ENCODE results near the gene IGSF10. TPM values are rescaled to one million over a fixed set of nuclear protein-coding genes. Genes with fewer than 3 reads are reported as not detected.

Gene IGSF10
- total and polyA plus RNA-seq, 2 of the 13 experiments (the other 11 are each of a cell fraction or from before 2014, with no cell fraction given), result 0.16 TPM; not detected in 1

DNA sequence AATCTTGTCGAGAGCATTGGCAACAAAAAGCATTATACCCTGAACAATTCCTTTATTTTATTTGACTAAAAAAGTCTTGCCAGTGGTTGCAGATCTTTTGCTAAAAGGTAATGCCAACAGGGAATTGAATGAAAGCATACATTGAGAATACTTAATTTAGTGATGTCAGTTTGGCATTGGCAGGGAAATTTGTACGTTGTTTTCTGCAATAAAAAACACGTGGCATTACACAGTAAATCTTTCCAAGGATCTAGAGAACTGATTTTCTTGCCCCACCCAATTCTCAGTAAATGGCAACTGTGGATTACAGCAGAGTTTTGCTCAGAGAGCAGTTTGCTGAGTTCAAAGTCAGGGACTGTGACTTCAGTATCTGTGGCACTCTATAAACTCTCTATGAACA is 38.3 kb upstream of the IGSF10 start:
- CTCF ChIA-PET (ENCODE audit: low intra/inter-chr PET ratio, low total read pairs), result no interaction called here
- H3K4me1 ChIP-seq (ENCODE audit: insufficient read depth, low read length), result no peaks in the 10 kb centered on the region
- no peak for FAIRE-seq
- DNase-seq (ENCODE audit: low spot score), result no peak
- intact Hi-C loops (cut with micrococcal nuclease; ENCODE audit: unreplicated experiment) (no loop called here), in situ Hi-C loops (cut with HindIII; ENCODE audit: extremely low pct_ligation_motif_present, low pct_unique_long_range_greater_than_20kb) (no loop called here)
- H2AFZ ChIP-seq (ENCODE audit: low read length), result no peak overlapping the region
- H3K9me3 ChIP-seq (ENCODE audit: low read length), result no peaks in the 10 kb centered on the region
- H4K20me1 ChIP-seq (ENCODE audit: insufficient read depth, low read length), result no peaks in the 10 kb centered on the region
- POLR2A ChIA-PET, result no interaction called here
- H3K27ac ChIP-seq (ENCODE audit: extremely low read length, insufficient read depth, low read length), result no peak overlapping the region
- H3K9ac ChIP-seq (ENCODE audit: insufficient read depth, low read depth, low read length), result no peak overlapping the region
- no peak overlapping the region for H3K4me3 ChIP-seq (replicated peaks in 1 of 3; ENCODE audit: insufficient read depth in 1 of 3, low read depth in 2 of 3, low read length in 3 of 3)
- H3K4me2 ChIP-seq (ENCODE audit: low read depth, low read length), result no peak overlapping the region
- BruUV-seq (replicated peaks), result no TSS peak
- H3K27me3 ChIP-seq (ENCODE audit: control insufficient read depth in 1 of 2, insufficient read depth in 2 of 2, low read length in 2 of 2), result no peaks in the 10 kb centered on the region
- H3K79me2 ChIP-seq (ENCODE audit: insufficient read depth, low read length), result no peaks in the 10 kb centered on the region
- TF ChIP-seq FOXJ3 (CRISPR knock-in tag; IDR thresholded peaks at IDR 0.05; ENCODE audit: borderline replicate concordance) (no peak), THYN1 (CRISPR knock-in tag; IDR thresholded peaks at IDR 0.05; ENCODE audit: borderline replicate concordance, low read depth) (no peak), GATA4 (IDR thresholded peaks at IDR 0.05; ENCODE audit: borderline replicate concordance, low read depth) (no peak), ZMAT3 (CRISPR knock-in tag; conservative IDR thresholded peaks at IDR 0.05) (no peak), ZNF878 (CRISPR knock-in tag; IDR thresholded peaks at IDR 0.05) (no peak), ZNF605 (CRISPR knock-in tag; IDR thresholded peaks at IDR 0.05) (no peak)
- TF ChIP-seq, protein P1, sequence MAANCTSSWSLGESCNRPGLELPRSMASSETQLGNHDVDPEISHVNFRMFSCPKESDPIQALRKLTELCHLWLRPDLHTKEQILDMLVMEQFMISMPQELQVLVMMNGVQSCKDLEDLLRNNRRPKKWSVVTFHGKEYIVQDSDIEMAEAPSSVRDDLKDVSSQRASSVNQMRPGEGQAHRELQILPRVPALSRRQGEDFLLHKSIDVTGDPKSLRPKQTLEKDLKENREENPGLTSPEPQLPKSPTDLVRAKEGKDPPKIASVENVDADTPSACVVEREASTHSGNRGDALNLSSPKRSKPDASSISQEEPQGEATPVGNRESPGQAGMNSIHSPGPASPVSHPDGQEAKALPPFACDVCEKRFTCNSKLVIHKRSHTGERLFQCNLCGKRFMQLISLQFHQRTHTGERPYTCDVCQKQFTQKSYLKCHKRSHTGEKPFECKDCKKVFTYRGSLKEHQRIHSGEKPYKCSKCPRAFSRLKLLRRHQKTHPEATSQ (CRISPR knock-in tag; IDR thresholded peaks at IDR 0.05; ENCODE audit: borderline replicate concordance), result no peak
- TF ChIP-seq, protein P2, sequence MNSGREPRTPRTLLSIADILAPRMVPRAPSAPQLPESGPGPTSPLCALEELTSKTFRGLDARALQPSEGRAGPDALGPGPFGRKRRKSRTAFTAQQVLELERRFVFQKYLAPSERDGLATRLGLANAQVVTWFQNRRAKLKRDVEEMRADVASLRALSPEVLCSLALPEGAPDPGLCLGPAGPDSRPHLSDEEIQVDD (CRISPR knock-in tag; IDR thresholded peaks at IDR 0.05; ENCODE audit: borderline replicate concordance), result no peak
- TF ChIP-seq, protein P3, sequence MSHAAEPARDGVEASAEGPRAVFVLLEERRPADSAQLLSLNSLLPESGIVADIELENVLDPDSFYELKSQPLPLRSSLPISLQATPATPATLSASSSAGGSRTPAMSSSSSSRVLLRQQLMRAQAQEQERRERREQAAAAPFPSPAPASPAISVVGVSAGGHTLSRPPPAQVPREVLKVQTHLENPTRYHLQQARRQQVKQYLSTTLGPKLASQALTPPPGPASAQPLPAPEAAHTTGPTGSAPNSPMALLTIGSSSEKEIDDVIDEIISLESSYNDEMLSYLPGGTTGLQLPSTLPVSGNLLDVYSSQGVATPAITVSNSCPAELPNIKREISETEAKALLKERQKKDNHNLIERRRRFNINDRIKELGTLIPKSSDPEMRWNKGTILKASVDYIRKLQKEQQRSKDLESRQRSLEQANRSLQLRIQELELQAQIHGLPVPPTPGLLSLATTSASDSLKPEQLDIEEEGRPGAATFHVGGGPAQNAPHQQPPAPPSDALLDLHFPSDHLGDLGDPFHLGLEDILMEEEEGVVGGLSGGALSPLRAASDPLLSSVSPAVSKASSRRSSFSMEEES (CRISPR knock-in tag; IDR thresholded peaks at IDR 0.05), result no peak
- ATAC-seq, result no peak
- H3K36me3 ChIP-seq (replicated peaks in 1 of 2; ENCODE audit: control insufficient read depth in 1 of 2, insufficient read depth in 2 of 2, low read length in 2 of 2), result no peaks in the 10 kb centered on the region
- WGBS (ENCODE audit: low lambda C conversion rate), result 0% methylated on average over 3 of the region's 3 CpGs

Data from HepG2 (cell line).